NOMO-1 treated with DMSO at 0.1 percent for 48 hours (cell line): Measurements from ENCODE around the gene GABBR2.
A peak's percentile ranks its signal among the peaks of the same experiment; 100 is the strongest.

Experiments
- DNase-seq: peaks from one replicate; lab custom pipeline; 2025; ENCODE audit not compliant: unreplicated experiment; lab: John Stamatoyannopoulos, UW

The GABBR2 gene

GRCh38 chr9:98721643-98722042, 12.9 kb upstream of the GABBR2 start:
- DNase-seq: no peak

DNA sequence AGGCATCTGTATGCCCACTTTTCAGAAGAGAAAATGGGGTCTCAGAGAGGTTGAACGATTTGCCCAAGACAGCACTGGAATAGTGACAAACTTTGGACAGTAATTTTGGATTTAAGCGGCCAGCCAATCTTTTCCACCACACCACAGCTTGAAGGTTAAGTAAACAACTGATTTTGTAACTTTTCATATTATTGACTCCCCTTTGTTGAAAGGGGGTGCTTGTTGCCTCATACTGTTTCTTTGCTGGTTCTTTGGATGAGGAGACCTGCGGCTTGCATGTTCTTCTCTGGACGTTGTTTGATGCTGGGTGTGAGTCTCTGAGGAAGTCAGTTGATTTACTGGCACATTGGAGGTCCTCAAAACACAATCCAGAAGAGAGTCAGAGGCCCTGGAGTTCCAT, 11.7 kb upstream of the GABBR2 start:
- DNase-seq: no peak

DNA sequence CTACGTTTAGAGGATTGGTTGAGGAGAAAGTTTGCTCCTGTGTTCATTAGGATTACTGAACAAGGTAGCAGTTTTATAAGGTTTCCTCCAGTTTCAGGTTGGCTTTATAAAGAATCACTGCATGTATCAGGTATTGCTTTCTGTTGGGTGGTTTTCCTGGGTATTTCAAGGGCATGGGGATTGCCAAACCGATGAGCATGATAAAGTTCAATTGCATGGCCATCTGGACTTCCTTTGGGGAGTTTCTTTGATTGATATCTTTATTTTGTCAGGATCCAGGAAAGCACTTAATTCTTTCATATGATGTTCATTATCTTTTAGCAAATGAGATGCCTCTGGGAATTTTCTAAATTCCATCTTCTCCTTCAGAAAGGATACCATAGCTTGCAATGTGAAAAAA, 10.3 kb upstream of the GABBR2 start:
- DNase-seq: no peak

DNA sequence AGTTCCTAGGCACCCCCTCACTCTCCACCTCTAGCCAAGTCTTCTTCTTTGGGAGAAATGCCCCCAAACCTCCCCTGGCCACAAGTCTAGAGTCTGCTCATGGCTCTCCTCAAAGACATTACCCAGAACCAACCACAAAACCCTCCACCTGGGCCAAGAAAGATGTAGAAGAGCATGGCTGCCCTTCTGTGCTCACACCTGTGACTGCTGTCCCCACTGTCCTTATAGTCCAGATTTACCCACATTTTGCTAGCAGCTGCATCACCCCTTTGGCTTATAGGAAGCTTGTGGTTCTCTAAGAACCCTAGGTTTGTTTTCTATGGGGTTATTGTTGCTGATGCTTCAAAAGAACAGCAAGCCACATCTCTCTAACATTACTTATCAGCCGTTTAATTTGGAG, 6.1 kb upstream of the GABBR2 start:
- no peak for DNase-seq

- DNase-seq: no peak
These were observed 4.3 kb upstream of the GABBR2 start for GRCh38 chr9:98712987-98713386.

GRCh38 chr9:98709968-98710965, 1.5 kb upstream of the GABBR2 start:
- DNase-seq: no peak

DNA sequence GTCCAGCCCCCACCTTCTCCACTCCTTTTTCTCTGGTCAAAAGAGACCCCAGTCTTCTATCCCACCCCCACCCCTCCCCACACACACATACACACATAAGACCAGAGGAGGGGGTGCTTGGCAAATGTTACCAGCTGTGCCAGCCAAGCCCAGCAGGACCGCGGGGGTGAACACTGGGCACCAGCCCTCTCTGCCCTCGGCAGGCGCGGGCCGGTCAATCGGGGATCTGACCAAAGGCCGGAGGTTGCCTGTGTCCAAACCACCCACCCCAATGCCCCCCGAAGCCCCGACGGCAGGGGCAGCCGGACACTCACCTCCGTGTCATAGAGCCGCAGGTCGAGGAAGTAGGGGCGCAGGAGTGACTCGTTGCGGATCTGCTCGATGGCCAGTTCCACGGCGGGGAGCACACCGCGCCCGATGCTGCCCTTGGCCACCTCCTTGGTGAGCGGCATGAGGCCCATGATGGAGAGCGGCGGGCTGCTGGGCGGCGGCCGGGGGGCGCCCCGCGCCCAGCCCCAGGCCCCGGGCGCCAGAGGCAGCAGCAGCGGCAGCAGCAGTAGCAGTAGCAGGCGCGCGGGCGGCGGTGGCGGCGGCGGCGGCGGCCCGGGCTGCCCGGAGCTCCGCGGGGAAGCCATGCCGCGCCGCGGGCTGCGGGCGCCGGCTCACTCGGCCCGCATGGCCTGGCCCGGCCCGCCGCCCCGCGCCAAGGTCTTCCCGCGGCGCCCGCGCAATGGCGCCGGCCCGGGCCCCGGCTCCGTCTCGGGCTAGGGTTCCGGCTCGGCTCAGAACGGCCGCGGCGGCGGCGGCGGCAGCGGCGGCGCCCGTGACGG, 417 bp downstream of the GABBR2 start:
- DNase-seq: no peak

DNA sequence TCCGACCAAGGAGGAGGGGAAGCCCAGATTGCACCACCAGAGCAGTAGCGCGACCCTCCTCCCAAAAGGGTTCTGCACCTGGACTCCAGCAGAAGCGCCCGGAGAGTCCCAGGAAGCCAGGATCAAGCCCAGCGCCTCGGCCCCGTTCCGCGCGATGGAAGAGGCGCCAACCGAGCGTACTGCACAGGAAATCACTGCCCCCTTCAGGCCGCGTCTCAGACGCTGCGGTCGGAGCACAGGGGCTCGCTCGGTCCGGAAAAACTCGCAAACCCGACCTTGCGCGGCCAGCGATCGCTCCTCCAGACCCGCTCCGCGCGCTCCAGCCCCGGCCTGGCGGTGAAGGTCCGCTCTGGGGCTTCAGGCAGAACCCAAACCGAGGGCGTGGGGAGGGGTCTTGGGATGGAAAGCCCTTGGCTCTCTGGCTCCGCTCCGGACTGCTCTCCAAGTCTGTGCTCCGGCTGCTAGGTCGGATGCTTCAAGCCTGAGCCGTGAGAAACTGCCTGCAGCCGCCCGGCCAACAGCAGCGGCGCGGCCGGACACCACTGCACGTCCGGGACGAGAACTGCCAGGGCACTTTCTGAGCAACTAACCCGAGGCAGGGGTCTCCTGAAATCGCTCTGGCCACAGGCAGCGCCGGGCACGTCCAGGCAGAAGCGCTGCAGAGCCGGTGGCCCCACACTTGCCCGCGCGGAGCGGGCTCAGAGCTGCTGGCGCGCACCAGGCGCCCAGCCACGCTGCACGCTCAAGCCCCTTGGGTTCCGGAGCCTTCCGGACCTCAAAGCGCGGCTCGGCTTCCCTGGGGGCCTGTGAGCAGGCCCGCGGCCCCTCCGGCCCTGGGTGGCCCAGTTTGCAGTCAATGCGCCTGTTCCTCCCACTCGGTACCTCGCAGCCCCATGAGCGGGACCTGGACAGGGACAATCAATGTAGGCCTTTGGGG, 1.3 kb downstream of the GABBR2 start:
- peak; percentile 54 for DNase-seq

- DNase-seq: no peak
These were observed 2.0 kb downstream of the GABBR2 start for GRCh38 chr9:98706651-98707165.

GRCh38 chr9:98702835-98703380, 5.8 kb downstream of the GABBR2 start:
- DNase-seq: no peak

GRCh38 chr9:98702340-98702739, 6.4 kb downstream of the GABBR2 start:
- no peak for DNase-seq

DNA sequence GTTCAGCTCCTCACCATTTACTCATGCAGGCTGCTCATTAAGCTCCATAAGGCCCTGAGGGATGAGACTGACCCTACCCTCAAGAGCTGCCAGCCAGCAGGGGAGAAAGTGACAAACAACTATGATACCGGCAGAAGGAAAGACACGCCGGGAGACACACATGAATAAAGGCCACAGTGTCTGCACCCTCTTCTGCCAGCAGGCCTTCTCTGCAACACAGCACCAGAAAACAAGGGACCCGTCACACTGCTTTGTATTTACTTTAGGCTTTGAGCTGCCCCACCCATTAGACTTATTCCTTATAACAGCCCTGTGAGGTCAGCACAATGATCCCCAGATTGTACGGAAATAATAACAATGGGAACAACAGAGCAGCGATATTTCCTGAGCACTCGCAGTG, 7.2 kb downstream of the GABBR2 start:
- no peak for DNase-seq

GRCh38 chr9:98700801-98701200, 7.9 kb downstream of the GABBR2 start:
- DNase-seq: no peak

DNA sequence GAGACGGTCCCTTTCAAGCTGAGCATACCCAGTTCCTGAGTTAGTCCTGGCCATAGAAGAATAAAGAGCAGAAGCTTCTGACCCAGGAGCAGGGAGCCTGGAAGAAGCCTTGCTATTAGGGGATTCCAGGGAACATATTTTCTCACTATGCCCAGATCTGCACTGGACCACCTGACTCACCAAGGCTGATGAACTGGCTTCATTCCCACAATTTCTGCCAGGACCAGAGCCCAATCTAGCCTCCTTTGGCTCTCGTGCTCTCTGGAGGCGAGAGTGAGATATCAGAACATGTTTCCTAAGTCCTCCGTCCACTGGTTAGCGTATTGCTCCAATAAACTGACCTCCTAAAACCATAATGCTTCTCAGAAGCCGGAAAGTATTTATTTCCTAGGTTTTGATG, 9.9 kb downstream of the GABBR2 start:
- no peak for DNase-seq

DNA sequence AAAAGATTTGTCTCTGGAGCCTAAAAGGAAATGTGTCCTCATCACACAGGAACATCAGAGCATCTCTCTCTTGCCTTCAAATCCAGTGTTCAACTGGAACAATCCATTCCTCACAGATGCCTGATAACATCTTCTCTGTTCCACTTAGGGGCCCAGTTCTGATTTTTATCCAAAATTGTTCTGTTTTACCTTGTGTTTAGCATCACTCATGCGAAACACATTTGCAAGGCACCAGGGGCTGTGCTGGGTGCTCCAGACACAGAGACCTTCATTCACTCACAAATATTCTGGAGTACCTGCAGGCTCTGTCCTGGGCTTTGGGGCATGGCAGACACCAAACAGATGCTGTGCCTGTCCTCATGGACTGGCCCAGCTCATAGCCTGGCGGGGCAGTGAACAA, 13.8 kb downstream of the GABBR2 start:
- no peak for DNase-seq

- DNase-seq: no peak
These were observed 16.3 kb downstream of the GABBR2 start for GRCh38 chr9:98692392-98692791.

DNA sequence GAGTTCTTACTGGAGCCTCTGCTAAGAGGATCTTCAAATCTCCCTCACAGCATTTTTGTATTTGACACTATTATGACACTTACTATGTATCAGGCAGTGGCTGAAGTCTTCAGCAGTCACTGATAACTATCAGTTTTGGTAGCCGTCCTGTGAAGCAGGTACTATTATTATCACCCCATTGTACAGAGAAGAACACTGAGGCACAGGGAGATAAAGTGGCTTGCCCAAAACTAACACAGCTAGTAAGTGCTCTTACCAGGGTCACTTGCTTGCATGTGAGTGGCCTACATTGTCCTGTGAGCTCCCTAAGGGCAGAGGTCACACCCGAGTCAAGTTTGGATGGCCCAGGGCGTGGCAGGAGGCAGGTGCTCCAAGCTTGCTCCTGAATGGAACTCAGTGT, 16.8 kb downstream of the GABBR2 start:
- no peak for DNase-seq

DNA sequence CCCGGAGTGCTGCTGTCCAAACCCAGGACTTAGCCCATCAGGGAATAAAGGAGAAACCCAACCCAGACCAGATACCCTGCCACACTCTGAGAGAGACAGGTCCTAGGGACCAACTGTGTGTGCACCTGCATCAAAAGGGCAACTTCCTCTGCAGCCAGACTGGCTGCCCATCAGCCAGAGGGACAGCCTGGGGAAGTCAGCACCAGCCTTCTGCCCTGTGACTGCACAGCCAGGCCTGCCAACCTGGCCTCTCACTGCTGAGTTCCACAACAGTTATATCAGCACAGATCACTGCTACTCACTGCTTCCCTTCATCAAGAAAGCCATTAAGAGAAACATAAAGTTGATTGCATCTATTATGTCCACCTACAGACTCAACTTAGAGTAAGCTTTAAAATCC, 18.0 kb downstream of the GABBR2 start:
- no peak for DNase-seq

GRCh38 chr9:98688710-98689495, 19.8 kb downstream of the GABBR2 start:
- DNase-seq: no peak

- no peak for DNase-seq
These were observed 20.8 kb downstream of the GABBR2 start for GRCh38 chr9:98687911-98688310.
